ENCODE results near the gene TRAPPC3L.
"Not testable (repeated sequence)": the region's sequence is repeated elsewhere in the genome, so short reads cannot be mapped to it uniquely, and the experiment has no call there.

Gene TRAPPC3L

GRCh38 chr6:116513224-116513875, 32.1 kb downstream of the TRAPPC3L start:
- no peak for DNase-seq (ENCODE audit: low read depth in 3 of 3)

DNA sequence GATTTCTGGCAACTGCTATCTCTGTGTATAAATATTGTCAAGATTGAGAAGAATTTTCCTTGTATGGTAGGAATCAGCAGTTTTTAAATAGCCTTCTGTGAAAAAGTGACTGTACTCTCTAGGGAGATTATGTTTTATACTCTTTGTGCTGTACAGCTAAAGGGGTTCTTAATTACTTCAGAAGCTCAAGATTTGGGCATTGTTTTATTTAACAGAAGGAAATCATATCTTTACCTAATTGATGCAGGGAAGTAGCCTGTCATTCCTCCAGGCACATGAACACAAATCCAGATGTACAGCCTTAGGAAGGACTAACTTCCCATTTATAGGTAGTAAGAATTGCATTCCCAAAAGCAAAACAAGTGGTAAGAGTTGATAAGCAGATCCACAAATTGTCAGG, 32.8 kb downstream of the TRAPPC3L start:
- no peak for DNase-seq (ENCODE audit: low read depth in 3 of 3)

DNA sequence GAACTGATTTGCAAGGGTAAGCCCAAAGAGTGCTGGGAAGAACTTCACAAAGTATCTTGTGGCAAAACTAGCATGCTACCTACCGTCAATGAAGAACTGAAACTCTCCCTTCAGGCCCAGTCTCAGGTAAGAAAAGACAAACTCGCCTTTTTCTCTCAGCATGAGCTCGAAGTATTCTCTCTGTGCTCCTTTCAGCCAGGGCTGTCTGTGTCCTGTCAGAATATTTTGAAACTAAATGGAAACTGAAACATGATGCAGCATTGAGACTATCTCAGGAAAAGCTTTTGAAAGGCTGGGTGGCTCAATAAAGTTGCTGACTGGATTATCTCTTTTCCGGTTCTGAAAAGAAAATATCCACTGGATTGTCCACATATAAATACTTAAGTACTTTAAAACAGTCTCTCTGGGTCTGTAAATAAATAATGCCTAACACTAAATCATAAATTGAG, 33.3 kb downstream of the TRAPPC3L start:
- DNase-seq (ENCODE audit: low read depth in 3 of 3): no peak

DNA sequence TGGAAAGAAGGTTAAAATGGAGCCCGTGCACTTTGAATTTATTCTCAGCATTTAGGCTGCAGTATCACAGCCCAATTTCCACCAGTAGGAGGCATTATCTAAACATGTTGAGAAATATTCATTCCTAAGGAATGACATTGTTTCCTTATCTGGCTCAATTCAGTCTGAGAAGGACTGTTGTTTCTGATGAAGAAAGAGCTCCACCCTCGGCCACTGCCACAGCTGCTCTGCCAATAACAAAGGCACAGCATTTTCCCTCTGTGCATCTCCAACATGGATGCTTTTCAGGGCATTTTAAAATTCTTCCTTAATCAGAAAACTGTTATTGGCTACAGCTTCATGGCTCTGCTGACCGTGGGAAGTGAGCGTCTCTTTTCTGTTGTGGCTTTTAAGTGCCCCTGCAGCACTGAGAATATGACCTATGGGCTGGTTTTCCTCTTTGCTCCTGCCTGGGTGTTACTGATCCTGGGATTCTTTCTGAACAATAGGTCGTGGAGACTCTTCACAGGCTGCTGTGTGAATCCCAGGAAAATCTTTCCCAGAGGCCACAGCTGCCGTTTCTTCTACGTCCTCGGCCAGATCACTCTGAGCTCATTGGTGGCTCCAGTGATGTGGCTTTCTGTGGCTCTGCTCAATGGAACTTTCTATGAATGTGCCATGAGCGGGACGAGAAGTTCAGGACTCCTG, 33.9 kb downstream of the TRAPPC3L start, which contains the start of gene CALHM5:
Gene CALHM5, plus strand, starts transcription at position 216 of the 687 bp plus-strand sequence. Its CDS starts 58 bp downstream, at position 274.
- no peak for DNase-seq (ENCODE audit: low read depth in 3 of 3)

GRCh38 chr6:116508527-116508926, 37.0 kb downstream of the TRAPPC3L start:
- DNase-seq (ENCODE audit: low read depth in 3 of 3): no peak

DNA sequence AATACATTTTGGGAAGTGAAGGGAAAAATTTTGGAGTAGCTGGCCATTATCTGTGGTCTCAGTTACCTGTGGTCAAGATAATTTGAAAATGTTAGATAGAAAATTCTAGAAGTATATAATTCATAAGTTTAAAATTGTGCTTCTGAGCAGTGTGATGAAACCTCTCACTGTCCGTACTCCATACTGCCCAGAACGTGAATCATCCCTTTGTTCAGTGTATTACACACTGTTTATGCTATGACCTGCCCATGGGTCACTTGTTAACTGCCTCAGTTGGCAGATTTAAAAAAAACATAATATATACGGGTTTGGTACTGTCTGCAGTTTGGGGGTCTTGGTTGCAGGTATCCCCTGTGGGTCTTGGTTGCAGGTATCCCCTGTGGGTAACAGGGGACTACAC, 38.2 kb downstream of the TRAPPC3L start:
- no peak for DNase-seq (ENCODE audit: low read depth in 3 of 3)

- no peak for DNase-seq (ENCODE audit: low read depth in 3 of 3)
Measured at GRCh38 chr6:116500969-116501433, 44.5 kb downstream of the TRAPPC3L start.

- DNase-seq (ENCODE audit: low read depth in 3 of 3): no peak
Measured at GRCh38 chr6:116497113-116497676, 48.3 kb downstream of the TRAPPC3L start.

DNA sequence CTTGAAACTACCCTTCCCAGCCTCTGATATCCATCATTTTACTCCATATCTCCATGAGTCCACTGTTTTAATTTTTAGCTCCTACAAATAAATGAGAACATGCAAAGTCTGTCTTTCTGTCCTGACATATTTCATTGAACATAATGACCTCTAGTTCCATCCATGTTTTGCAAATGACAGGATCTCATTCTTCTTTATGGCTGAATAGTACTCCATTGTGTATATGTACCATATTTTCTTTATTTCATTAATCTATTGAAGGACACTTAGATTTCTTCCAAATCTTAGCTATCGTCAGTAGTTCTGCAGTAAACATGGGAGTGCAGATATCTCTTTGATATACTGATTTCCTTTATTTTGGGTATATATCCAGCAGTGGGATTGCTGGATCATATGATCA, 50.3 kb downstream of the TRAPPC3L start:
- not testable (repeated sequence) for DNase-seq (ENCODE audit: low read depth in 3 of 3)

DNA sequence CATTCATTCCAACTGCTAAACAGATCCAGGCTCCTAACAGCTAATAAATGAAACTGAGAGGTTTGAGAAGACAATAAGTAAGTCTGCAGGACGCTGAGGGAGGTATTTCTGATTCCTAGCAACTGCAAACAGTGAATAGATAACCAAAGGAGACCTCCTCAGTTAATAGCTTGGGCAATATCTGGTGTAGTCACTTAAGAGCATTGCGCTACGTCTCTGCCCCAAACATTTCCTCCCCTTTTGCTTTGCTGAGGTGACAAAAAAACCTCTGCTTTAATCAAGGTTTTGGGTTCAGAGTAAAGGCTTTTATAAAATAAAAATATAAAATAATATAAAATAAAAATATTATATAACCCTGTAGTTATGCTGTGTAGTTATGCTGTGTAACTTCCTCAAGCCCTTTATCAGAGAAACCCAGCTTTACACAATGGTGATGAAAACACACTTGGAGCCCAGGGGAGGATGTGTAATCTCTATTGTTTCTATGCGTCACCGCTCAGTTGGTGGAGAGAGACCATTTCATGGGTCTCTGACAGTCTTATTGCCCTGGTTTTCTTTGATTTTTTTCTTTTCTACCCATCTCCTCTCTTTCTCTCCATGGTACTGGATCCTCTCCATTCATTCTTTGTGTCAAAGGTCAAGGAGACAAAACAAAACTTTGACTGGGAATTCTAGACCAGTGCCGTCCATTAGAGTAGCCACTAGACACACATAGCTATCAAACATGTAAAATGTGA, 53.0 kb downstream of the TRAPPC3L start:
- no peak for DNase-seq (ENCODE audit: low read depth in 3 of 3)

DNA sequence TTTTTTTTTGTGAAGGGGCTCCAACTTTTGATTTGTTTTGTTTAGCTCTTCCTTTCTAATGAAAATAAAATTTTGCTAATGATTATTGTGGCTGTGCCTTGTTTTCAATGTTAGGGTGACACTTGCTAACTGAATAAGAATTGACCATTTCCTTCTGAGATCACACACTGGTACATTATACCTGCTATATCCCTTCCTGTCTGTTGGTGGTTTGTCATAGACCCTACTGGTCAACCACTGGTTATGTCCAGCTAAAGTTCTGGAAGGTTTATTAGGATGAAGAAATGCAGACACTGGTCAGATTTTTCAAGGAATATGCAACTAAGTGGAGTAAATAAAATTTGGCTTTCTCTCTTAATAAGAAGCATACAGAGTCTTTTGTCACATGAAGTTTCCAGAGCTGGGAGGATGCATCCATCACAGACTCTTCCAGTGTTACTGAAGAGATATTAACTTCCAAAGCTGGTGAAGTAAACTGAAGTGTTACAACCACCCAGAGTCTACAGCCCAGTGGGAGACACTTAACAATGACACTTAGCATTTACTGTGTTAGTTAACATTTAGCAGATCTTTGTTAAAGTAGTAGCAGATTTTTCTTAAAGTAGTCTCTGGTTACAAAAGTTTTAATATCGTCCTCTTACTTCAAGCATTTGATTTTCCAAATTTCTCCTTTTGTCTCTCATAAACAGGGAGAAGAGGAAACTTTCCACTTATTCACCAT, 53.7 kb downstream of the TRAPPC3L start:
- DNase-seq (ENCODE audit: low read depth in 3 of 3): no peak

GRCh38 chr6:116485559-116486184, 59.8 kb downstream of the TRAPPC3L start:
- no peak for DNase-seq (ENCODE audit: low read depth in 3 of 3)

DNA sequence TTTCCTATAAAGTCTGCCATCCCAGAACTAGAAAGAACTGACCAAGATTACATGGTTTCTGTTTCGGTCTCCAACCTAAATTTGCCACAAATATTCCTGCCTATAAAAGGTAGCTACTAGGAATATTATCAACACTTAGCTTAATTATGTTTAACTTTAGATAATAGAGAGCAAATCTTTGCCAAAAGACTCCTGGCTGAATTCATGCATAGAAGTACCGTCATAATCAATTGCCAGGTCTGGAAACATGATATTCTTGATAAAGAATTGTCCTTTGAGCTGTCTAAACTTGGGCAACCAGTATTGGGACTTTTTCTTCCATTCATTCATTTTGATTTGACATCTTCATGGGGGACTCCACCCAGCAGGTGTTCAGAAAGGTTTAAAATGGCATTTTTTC, 61.9 kb downstream of the TRAPPC3L start:
- DNase-seq (ENCODE audit: low read depth in 3 of 3): no peak

- no peak for DNase-seq (ENCODE audit: low read depth in 3 of 3)
Measured at GRCh38 chr6:116482780-116483179, 62.7 kb downstream of the TRAPPC3L start.

DNA sequence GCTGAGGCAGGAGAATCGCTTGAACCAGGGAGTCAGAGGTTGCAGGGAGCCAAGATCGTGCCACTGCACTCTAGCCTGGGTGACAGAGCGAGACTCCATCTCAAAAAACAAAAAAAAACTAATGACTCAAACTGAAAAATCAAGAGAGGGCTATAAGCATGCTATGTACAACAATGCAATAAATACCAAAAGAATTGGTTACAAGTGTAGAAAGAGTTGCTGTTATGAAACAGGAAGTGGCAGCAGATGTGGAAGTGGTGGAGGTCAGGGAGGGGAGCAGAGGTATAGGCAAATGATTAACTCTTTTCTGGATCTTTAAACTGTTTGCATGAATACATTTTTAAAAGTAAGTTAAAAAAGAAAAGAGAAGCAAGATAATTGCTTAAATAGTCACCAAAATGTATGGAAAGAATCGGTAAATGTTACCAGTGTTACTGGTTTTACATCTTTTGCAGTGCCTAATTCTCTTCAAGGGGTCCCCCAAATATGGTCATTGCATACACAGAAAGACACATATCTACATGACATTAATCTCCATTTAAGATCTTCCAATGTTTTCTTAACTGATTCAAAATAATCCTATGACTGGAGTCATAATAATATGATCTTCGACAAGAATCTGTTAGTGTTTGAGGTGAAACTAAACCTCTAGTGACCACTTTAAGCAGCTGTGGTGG, 69.3 kb downstream of the TRAPPC3L start:
- DNase-seq (ENCODE audit: low read depth in 3 of 3): no peak

DNA sequence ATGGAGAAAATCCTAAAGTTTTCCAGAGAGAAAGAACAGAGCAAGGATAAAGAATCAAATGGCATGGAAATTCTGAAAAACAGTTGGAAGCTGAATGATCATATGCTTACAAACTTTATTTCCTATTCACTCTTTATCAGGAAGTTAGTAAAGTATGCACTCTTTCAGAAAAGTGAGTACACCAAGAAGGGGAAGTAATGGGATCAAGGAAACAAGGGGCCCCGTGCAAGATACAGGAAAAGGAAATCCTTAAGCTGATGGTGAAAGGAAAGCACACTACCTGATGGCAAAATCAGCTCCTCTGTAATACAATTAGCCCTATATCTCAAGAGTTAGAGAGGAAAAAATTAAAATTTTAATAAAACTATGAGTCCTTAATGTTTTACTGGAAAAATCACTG, 70.3 kb downstream of the TRAPPC3L start:
- no peak for DNase-seq (ENCODE audit: low read depth in 3 of 3)

GRCh38 chr6:116472706-116473105, 72.8 kb downstream of the TRAPPC3L start:
- DNase-seq (ENCODE audit: low read depth in 3 of 3): no peak

DNA sequence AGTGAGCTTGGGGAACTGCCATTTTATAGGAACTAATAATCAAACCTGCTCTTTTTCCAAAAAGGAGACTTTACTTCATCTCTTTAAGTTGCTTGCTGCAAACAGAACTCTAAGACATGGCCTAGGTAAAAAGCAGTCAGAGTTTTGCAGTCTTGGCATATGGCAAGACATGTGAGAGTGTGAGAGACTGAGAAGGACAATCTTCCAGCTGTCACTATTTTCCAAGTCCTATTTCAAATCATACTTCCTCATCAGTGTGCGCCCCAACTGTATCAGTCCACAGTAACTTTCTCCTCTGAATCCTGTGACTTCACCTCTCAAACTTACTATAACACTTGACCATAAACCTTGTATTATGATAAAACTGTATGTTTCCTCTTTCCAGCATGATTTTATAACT, 74.0 kb downstream of the TRAPPC3L start:
- DNase-seq (ENCODE audit: low read depth in 3 of 3): no peak

GRCh38 chr6:116468293-116468692, 77.2 kb downstream of the TRAPPC3L start:
- DNase-seq (ENCODE audit: low read depth in 3 of 3): no peak

- no peak for DNase-seq (ENCODE audit: low read depth in 3 of 3)
Measured at GRCh38 chr6:116467514-116467913, 78.0 kb downstream of the TRAPPC3L start.

- no peak for DNase-seq (ENCODE audit: low read depth in 3 of 3)
Measured at GRCh38 chr6:116467096-116467495, 78.4 kb downstream of the TRAPPC3L start.

Measured in stimulated activated CD4-positive, alpha-beta T cell treated with anti-CD3 and anti-CD28 coated beads, TNF-alpha, amount 100 ng/mL, for 24 hours (primary cell).